PC-9 (cell line): ENCODE measurements around the gene SYNGAP1. TPM values are rescaled to one million over a fixed set of nuclear protein-coding genes. Genes with fewer than 3 reads are reported as not detected.

Experiments used
- BruUV-seq: library from RNA; stranded (reverse); fragments of 400-500 nt; replicated peaks from 2 replicates; lab custom pipeline; 2021; lab: Mats Ljungman, UMichigan
- CTCF ChIA-PET: fragments of 300-600 bp; sonication (Branson Sonifier 250); formaldehyde crosslinking; loops from one replicate; lab custom pipeline; 2022; ENCODE audit warnings: antibody characterized with exemption; lab: Charles Lee
- POLR2A ChIA-PET: fragments of 300-600 bp; sonication (Branson Sonifier 250); formaldehyde crosslinking; loops from one replicate; lab custom pipeline; 2022; ENCODE audit warnings: antibody characterized with exemption; ENCODE audit not compliant: unreplicated experiment; lab: Charles Lee
- DNase-seq, 2 experiments: peaks; one replicate each; pipeline versions ENCODE4 v3.0.0 to v3.0.0-alpha.2; 2015 to 2022; ENCODE audit warnings: mixed read lengths in 1 of 2
- H2AFZ ChIP-seq: fragments of 200-600 bp; sonication (generic); 2 replicates; pipeline ENCODE4 v1.8.1; 2017; ENCODE audit warnings: antibody characterized with exemption
- H3F3A ChIP-seq: fragments of 200-600 bp; sonication (generic); 2 replicates; pipeline ENCODE4 v1.8.1; 2017; ENCODE audit warnings: antibody characterized with exemption, mild to moderate bottlenecking, low read depth; ENCODE audit not compliant: insufficient read depth
- H3K27ac ChIP-seq: fragments of 200-600 bp; sonication (generic); 2 replicates; pipeline ENCODE4 v1.6.1; 2016; ENCODE audit warnings: mixed run types
- H3K27me3 ChIP-seq: fragments of 200-600 bp; sonication (generic); 2 replicates; pipeline ENCODE4 v1.6.1; 2016; ENCODE audit warnings: low read depth, mixed run types; ENCODE audit not compliant: insufficient read depth
- H3K36me3 ChIP-seq: fragments of 200-600 bp; sonication (generic); 2 replicates; pipeline ENCODE4 v1.6.1; 2016; ENCODE audit warnings: low read depth, mixed run types
- H3K4me1 ChIP-seq: fragments of 200-600 bp; sonication (generic); replicated peaks from 2 replicates; pipeline ENCODE4 v1.6.1; 2016; ENCODE audit warnings: mixed run types; ENCODE audit not compliant: insufficient read depth
- H3K4me2 ChIP-seq: fragments of 200-600 bp; sonication (generic); 2 replicates; pipeline ENCODE4 v1.6.1; 2017; ENCODE audit warnings: mixed run types
- H3K4me3 ChIP-seq: fragments of 200-600 bp; sonication (generic); 2 replicates; pipeline ENCODE4 v1.6.1; 2016; ENCODE audit warnings: mixed run types
- H3K79me2 ChIP-seq: fragments of 200-600 bp; sonication (generic); 2 replicates; pipeline ENCODE4 v1.6.1; 2017; ENCODE audit warnings: low read depth, mixed run types
- H3K9me2 ChIP-seq: fragments of 200-600 bp; sonication (generic); 2 replicates; pipeline ENCODE4 v1.8.1; 2017; ENCODE audit warnings: mild to moderate bottlenecking; ENCODE audit not compliant: insufficient read depth
- H3K9me3 ChIP-seq: fragments of 200-600 bp; sonication (generic); 2 replicates; pipeline ENCODE4 v1.8.1; 2016; ENCODE audit warnings: low read depth; ENCODE audit not compliant: insufficient read depth
- H4K20me1 ChIP-seq: fragments of 200-600 bp; sonication (generic); 2 replicates; pipeline ENCODE4 v1.8.1; 2017; ENCODE audit not compliant: insufficient read depth
- EZH2 ChIP-seq: fragments of 200-600 bp; sonication (generic); IDR thresholded peaks from 2 replicates; pipeline ENCODE4 v1.8.0; 2017; ENCODE audit warnings: antibody characterized with exemption, low read depth
- intact Hi-C: fragments of 100-400 bp; cut with micrococcal nuclease; formaldehyde crosslinking; loops from one replicate; pipeline ENCODE4 v1.10.0; 2022; ENCODE audit not compliant: unreplicated experiment
- total RNA-seq: library from RNA; stranded (reverse); gene quantifications from 2 replicates; pipeline ENCODE4 v1.2.3, GENCODE V29; 2021
- TF ChIP-seq, protein P1 (sequence below): fragments of 200-600 bp; sonication (generic); conservative IDR thresholded peaks from 2 replicates; pipeline ENCODE4 v1.6.1; 2017; ENCODE audit warnings: mixed run types, antibody characterized with exemption, mild to moderate bottlenecking, moderate library complexity

SYNGAP1 gene
- total RNA-seq, 1 experiment from 2014 or later: 17.7 TPM

GRCh38 chr6:33434961-33435360, 15.1 kb downstream of the SYNGAP1 start:
- no peaks in the 10 kb centered on the region for H3K79me2 ChIP-seq
- H3K9me3 ChIP-seq: no peaks in the 10 kb centered on the region
- TF ChIP-seq, protein P1, sequence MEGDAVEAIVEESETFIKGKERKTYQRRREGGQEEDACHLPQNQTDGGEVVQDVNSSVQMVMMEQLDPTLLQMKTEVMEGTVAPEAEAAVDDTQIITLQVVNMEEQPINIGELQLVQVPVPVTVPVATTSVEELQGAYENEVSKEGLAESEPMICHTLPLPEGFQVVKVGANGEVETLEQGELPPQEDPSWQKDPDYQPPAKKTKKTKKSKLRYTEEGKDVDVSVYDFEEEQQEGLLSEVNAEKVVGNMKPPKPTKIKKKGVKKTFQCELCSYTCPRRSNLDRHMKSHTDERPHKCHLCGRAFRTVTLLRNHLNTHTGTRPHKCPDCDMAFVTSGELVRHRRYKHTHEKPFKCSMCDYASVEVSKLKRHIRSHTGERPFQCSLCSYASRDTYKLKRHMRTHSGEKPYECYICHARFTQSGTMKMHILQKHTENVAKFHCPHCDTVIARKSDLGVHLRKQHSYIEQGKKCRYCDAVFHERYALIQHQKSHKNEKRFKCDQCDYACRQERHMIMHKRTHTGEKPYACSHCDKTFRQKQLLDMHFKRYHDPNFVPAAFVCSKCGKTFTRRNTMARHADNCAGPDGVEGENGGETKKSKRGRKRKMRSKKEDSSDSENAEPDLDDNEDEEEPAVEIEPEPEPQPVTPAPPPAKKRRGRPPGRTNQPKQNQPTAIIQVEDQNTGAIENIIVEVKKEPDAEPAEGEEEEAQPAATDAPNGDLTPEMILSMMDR: no peak
- no peak for TF ChIP-seq EZH2
- no peaks in the 10 kb centered on the region for H3K4me1 ChIP-seq
- H2AFZ ChIP-seq: no peak overlapping the region
- no peaks in the 10 kb centered on the region; the same call in 1 of the 2 replicates for H3F3A ChIP-seq
- intact Hi-C loops: no loop called here
- H3K27me3 ChIP-seq: no peaks in the 10 kb centered on the region
- H3K9me2 ChIP-seq: no peaks in the 10 kb centered on the region
- ChIA-PET POLR2A (interaction anchor here (0.6 kb wide), 1 partner anchor 25 kb away, joined by 4 read pairs; no protein-coding TSS in a partner anchor), CTCF (no interaction called here)
- BruUV-seq: no TSS peak
- no peak overlapping the region for H3K4me2 ChIP-seq
- no peak for DNase-seq
- no peaks in the 10 kb centered on the region for H4K20me1 ChIP-seq
- H3K4me3 ChIP-seq: no peak overlapping the region
- H3K36me3 ChIP-seq: no peaks in the 10 kb centered on the region
- H3K27ac ChIP-seq: no peak overlapping the region

DNA sequence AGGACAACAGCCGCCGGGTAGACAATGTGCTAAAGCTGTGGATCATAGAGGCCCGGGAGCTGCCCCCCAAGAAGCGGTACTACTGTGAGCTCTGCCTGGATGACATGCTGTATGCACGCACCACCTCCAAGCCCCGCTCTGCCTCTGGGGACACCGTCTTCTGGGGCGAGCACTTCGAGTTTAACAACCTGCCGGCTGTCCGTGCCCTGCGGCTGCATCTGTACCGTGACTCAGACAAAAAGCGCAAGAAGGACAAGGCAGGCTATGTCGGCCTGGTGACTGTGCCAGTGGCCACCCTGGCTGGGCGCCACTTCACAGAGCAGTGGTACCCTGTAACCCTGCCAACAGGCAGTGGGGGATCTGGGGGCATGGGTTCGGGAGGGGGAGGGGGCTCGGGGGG, 17.8 kb downstream of the SYNGAP1 start:
- no peaks in the 10 kb centered on the region for H3K79me2 ChIP-seq
- ChIA-PET CTCF (no interaction called here), POLR2A (no interaction called here)
- no peaks in the 10 kb centered on the region for H4K20me1 ChIP-seq
- H3F3A ChIP-seq: no peaks in the 10 kb centered on the region
- H3K27me3 ChIP-seq: no peaks in the 10 kb centered on the region
- H2AFZ ChIP-seq: no peak overlapping the region
- H3K4me1 ChIP-seq: no peaks in the 10 kb centered on the region
- H3K36me3 ChIP-seq: no peaks in the 10 kb centered on the region
- no peak overlapping the region for H3K4me3 ChIP-seq
- no peaks in the 10 kb centered on the region for H3K9me2 ChIP-seq
- H3K9me3 ChIP-seq: no peaks in the 10 kb centered on the region
- no peak overlapping the region for H3K27ac ChIP-seq
- BruUV-seq: no TSS peak
- TF ChIP-seq, protein P1: no peak
- TF ChIP-seq EZH2: no peak
- intact Hi-C loops: no loop called here
- H3K4me2 ChIP-seq: no peak overlapping the region
- DNase-seq: no peak

- BruUV-seq: no TSS peak
- ChIA-PET CTCF (no interaction called here), POLR2A (no interaction called here)
- no peaks in the 10 kb centered on the region for H3K9me3 ChIP-seq
- H3K27ac ChIP-seq: no peak overlapping the region
- H3K36me3 ChIP-seq: no peaks in the 10 kb centered on the region
- H2AFZ ChIP-seq: no peak overlapping the region
- no peaks in the 10 kb centered on the region for H3K27me3 ChIP-seq
- no peaks in the 10 kb centered on the region for H3K79me2 ChIP-seq
- DNase-seq: no peak
- H3K4me2 ChIP-seq: no peak overlapping the region
- no peaks in the 10 kb centered on the region for H3K4me1 ChIP-seq
- H3K4me3 ChIP-seq: no peak overlapping the region
- no peaks in the 10 kb centered on the region for H4K20me1 ChIP-seq
- no peaks in the 10 kb centered on the region for H3K9me2 ChIP-seq
- H3F3A ChIP-seq: no peaks in the 10 kb centered on the region
- intact Hi-C loops: no loop called here
- TF ChIP-seq, protein P1: no peak
- no peak for TF ChIP-seq EZH2
Observed at GRCh38 chr6:33438978-33439594, 19.2 kb downstream of the SYNGAP1 start.
